GM21619 (cell line): ENCODE measurements around the gene COMP.

Experiments
- ATAC-seq: cut with Tn5 transposase; IDR thresholded peaks from one replicate; pipeline ENCODE4 v1.9.1; 2021; ENCODE audit not compliant: unreplicated experiment

Gene COMP

DNA sequence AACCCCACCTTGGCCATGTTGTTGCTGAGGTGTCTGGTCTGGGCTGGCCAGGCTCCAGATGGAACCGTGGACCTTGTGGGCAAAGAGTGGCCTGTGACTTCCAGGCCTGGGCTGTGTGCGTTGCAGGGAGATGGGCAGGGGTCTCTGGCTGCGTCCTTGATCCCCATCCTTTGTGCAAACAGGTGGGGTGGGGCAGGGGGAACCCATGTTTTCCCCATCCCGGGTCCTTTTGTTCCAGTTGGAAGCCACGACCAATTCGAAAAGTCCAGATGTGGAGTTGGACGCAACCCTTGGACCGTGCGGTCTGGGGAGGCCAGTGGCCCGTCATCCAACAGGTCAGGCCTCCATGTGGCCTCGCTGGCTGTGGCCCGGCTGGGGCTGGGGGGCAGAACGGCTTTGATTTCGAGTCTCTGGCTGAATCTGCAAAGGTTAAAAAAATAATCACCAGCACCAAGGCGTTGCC lies 13.1 kb upstream of the COMP start:
- no peak for ATAC-seq

- no peak for ATAC-seq
Observed at GRCh38 chr19:18803550-18804138, 12.5 kb upstream of the COMP start.

- no peak for ATAC-seq
Observed at GRCh38 chr19:18802354-18802753, 11.2 kb upstream of the COMP start.

DNA sequence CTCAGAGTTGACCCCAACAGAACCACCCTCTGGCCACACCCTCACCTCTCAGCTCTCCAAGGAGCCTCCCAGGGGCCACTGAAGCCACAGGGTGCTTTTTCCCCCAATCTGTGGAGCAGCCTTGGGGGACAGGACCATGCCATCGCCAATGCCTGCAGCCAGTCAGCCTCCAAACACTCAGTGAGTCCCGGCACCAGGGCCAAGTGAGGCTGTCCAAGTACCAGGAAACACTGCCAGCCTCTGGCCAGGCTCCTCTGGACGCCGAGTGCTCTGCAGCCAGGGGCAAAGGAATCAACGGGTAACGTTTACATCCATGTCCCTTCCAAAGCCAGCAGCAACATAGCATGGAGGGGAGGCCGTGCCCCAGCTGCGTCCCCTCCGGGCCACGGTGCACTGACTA lies 9.5 kb upstream of the COMP start:
- ATAC-seq, result no peak

GRCh38 chr19:18800079-18800478 lies 9.0 kb upstream of the COMP start:
- ATAC-seq, result no peak

DNA sequence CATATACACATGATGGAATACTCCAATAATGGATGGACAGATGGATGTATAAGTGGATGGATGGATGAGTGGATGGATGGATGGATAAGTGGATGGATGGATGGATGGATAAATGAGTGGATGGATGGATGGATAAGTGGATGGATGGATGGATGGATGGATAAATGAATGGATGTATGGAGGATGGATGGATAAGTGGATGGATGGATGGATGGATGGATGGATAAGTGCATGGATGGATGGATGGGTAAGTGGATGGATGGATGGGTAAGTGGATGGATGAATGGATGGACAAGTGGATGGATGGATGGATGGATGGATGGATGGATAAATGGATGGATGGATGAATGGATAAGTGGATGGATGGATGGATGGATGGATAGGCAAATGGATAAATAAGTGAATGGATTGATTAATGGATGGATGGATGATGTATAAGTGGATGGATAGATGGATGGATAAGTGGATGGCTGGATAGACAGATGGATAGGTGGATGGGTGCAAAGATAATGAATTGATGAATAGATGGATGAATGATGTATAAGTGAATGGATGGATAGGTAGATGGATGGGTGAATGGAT lies 8.4 kb upstream of the COMP start:
- no peak for ATAC-seq

DNA sequence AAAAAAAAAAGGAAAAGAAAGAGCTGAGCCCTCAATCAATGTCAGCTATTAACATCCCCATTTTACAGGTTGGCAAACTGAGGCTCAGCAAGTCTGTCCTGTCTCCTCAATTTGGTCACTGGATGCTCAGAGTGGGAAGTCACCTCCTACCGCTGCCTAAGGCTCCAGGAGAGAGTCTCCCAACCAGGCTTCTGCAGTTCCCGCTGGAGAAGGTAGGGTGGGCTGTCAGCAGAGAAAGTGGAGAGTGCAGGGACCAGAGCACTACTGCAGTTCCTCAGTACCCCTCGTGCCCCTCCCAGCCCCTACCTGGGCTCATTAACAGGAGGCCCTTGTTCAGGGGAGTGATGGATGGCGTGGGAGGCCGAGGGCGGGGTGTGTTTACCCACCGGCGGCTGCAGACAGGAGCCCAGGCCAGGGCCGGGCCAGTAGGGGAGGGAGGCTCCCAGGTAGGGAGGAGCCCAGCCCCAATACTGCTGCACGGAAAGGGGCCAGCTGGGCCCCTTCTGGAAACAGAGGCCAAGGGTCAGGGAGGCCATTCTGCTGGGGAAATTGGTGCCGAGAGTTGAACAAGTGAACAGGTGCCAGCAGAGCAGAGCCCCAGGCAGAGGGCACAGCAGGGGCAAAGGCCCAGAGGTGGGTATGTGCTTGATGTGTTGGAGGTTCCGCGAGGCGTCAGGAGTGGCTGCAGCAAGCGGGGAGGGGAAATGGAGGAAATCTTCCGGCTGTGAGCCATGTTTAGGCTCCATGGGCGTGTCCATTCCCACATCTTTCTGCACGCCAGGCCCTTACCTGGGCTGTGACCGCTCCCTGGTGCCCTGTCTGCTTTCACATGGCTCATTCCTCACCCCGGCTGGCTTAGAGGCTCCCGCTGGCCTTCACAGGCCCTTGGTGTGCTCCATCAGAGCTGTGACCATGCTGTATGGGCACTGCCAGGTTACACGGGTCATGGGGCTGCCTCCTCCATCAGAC lies 7.6 kb upstream of the COMP start:
- no peak for ATAC-seq

DNA sequence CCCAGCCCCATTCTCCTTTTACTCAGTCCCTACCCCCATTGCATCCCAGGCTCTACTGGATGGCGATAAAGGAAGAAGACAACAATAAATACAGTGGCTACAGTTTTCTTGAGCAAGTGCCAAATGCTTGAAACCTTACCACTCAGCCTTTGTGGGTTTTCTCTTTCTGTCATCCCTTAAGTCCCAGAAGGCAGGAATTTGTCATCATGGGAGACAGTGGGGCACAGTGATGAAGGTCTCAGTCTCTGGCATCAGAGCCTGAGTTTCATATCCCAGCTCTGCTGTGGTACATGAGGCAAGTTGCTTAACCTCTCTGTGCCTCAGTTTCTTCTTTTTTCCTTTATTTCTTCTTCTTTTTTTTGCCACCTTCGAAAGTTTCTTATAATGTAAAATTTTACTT lies 5.1 kb upstream of the COMP start:
- no peak for ATAC-seq

- ATAC-seq, result no peak
Observed at GRCh38 chr19:18795540-18795939, 4.4 kb upstream of the COMP start.

GRCh38 chr19:18794692-18795091 lies 3.6 kb upstream of the COMP start:
- no peak for ATAC-seq

GRCh38 chr19:18794029-18794313 lies 2.9 kb upstream of the COMP start:
- no peak for ATAC-seq

DNA sequence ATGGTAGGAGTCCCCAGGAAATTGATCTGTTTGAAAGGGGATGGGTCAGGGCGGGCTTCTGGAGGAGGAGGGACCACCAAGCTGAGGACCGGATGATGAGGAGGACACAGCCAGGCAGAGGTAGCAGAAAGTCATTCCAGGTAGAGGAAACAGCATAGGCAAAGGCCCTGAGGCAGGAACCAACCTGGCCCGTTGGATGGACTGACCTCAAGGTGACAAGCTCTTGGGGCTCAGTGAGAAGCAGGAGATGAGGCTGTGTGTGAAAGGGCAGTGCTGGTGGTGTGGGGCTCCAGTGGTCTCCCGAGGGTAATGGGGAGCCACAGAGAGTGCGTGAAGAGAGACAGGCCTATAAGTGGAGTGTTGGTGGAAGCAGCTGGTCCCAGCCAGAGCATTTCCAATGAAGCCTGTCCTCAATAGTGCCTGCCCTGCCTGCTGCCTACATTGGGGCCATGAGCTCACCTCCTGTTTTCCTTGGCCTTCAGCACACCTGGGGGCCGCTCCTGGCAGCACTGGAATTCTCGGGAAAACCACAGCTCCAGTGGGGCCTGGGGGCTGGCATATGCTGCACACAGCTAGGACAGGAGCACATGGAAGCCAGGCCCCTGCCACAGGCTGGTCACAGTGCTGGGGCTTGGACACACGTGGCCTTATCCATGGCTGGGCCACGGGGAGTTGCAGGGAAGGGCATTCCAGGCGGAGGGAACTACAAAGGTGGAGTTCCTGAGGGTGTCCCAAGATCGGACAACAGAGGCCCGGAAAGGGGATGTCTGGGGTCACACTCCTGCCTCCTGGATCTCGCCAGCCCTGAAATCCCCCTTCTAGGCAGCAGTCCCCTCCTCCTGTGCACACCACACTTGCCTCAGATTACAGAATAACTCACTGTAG lies 2.3 kb upstream of the COMP start:
- no peak for ATAC-seq

GRCh38 chr19:18792661-18793060 lies 1.6 kb upstream of the COMP start:
- ATAC-seq, result no peak

DNA sequence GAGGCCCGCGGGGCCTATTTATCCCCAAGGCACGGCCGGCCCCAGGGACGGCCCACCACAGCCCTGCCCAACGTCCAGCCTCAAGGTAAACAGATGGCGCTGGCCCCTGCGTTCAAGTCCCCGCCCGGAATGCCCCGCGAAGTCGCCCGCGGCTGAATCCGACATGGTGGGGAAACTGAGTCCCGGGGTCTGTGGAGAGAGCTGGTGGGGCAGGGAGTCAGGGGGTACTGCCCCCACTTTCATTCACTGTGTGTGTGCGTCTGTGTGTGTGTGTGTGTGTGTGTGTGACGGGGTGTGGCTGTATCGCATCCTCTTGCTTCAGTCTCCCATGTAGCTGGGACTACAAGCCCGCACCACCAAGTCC lies 192 bp upstream of the COMP start:
- ATAC-seq, result no peak

- ATAC-seq, result no peak
Observed at GRCh38 chr19:18789883-18790565, 1.1 kb downstream of the COMP start.

GRCh38 chr19:18789422-18789869 lies 1.7 kb downstream of the COMP start:
- no peak for ATAC-seq

GRCh38 chr19:18788529-18789421 lies 2.3 kb downstream of the COMP start:
- ATAC-seq, result no peak

- ATAC-seq, result no peak
Observed at GRCh38 chr19:18785179-18786124, 5.7 kb downstream of the COMP start.

DNA sequence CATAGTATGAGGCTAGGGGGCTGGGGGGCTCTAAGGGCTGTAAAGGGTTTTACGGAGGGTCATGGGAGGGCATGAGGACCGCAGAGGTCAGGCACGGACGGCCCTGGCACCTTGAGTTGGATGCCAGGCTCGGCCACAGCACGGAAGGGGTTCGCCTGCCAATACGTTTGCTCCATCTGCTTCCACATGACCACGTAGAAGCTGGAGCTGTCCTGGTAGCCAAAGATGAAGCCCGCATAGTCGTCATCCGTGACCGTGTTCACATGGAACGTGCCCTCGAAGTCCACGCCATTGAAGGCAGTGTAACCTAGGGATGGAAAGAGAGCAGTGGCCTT lies 6.4 kb downstream of the COMP start:
- ATAC-seq, result no peak
